GM19395 (cell line): ENCODE measurements around the gene CABLES2.
"Not testable (repeated sequence)": the region's sequence is repeated elsewhere in the genome, so short reads cannot be mapped to it uniquely, and the experiment has no call there.

Source experiments
- ATAC-seq: cut with Tn5 transposase; IDR thresholded peaks from one replicate; pipeline ENCODE4 v1.9.1; 2021; ENCODE audit warnings: mild to moderate bottlenecking, moderate library complexity; ENCODE audit not compliant: unreplicated experiment

Gene CABLES2

GRCh38 chr20:62437496-62437895, 30.4 kb upstream of the CABLES2 start:
- ATAC-seq: no peak

GRCh38 chr20:62436692-62437091, 29.6 kb upstream of the CABLES2 start:
- no peak for ATAC-seq

GRCh38 chr20:62433658-62434497, 26.8 kb upstream of the CABLES2 start:
- no peak for ATAC-seq

- no peak for ATAC-seq
Observed at GRCh38 chr20:62430866-62431447, 23.9 kb upstream of the CABLES2 start.

- ATAC-seq: no peak
Observed at GRCh38 chr20:62430311-62430853, 23.3 kb upstream of the CABLES2 start.

GRCh38 chr20:62429455-62430310, 22.6 kb upstream of the CABLES2 start:
- ATAC-seq: no peak

- no peak for ATAC-seq
Observed at GRCh38 chr20:62428396-62429295, 21.6 kb upstream of the CABLES2 start.

GRCh38 chr20:62428002-62428372, 20.9 kb upstream of the CABLES2 start:
- ATAC-seq: no peak

- ATAC-seq: no peak
Observed at GRCh38 chr20:62427172-62428001, 20.3 kb upstream of the CABLES2 start, which contains the start of gene RBBP8NL. Gene RBBP8NL, minus strand, starts transcription at chr20:62427539. Its CDS starts 7,892 bp downstream, at chr20:62419647.

GRCh38 chr20:62426699-62427131, 19.6 kb upstream of the CABLES2 start:
- ATAC-seq: no peak

- not testable (repeated sequence) for ATAC-seq
Observed at GRCh38 chr20:62426059-62426348, 18.9 kb upstream of the CABLES2 start.

GRCh38 chr20:62425281-62426058, 18.4 kb upstream of the CABLES2 start:
- no peak for ATAC-seq

- no peak for ATAC-seq
Observed at GRCh38 chr20:62424249-62425107, 17.4 kb upstream of the CABLES2 start.

- no peak for ATAC-seq
Observed at GRCh38 chr20:62423326-62423706, 16.2 kb upstream of the CABLES2 start.

- no peak for ATAC-seq
Observed at GRCh38 chr20:62422636-62423325, 15.7 kb upstream of the CABLES2 start.

GRCh38 chr20:62421716-62421990, 14.6 kb upstream of the CABLES2 start:
- ATAC-seq: no peak
